ENCODE measurements around the gene ALG3. TPM values are rescaled to one million over a fixed set of nuclear protein-coding genes. Genes with fewer than 3 reads are reported as not detected.

ALG3 gene
- total RNA-seq, 1 donor from 2014 or later: 19.6 TPM

GRCh38 chr3:184234671-184235380, 13.9 kb downstream of the ALG3 start:
- no peak for DNase-seq

- peak; percentile 11 for DNase-seq
Observed at GRCh38 chr3:184234224-184234623, 14.5 kb downstream of the ALG3 start.

GRCh38 chr3:184233127-184233843, 15.5 kb downstream of the ALG3 start:
- DNase-seq: no peak

- DNase-seq: no peak
Observed at GRCh38 chr3:184231671-184232070, 17.1 kb downstream of the ALG3 start.

GRCh38 chr3:184230603-184231528, 17.9 kb downstream of the ALG3 start:
- DNase-seq: no peak

GRCh38 chr3:184230081-184230602, 18.6 kb downstream of the ALG3 start:
- DNase-seq: no peak

- DNase-seq: peak; percentile 76
Observed at GRCh38 chr3:184229394-184230080, 19.2 kb downstream of the ALG3 start, which contains the start of gene VWA5B2. VWA5B2 (plus strand) TSS chr3:184229585; CDS start chr3:184230529, 944 bp downstream.

- DNase-seq: no peak
Observed at GRCh38 chr3:184228376-184229137, 20.2 kb downstream of the ALG3 start.

GRCh38 chr3:184227481-184227935, 21.3 kb downstream of the ALG3 start:
- no peak for DNase-seq

GRCh38 chr3:184223946-184224345, 24.8 kb downstream of the ALG3 start:
- DNase-seq: no peak

GRCh38 chr3:184222521-184222920, 26.2 kb downstream of the ALG3 start:
- DNase-seq: no peak

GRCh38 chr3:184218814-184219213, 29.9 kb downstream of the ALG3 start:
- no peak for DNase-seq

- DNase-seq: no peak
Observed at GRCh38 chr3:184211718-184212117, 37.0 kb downstream of the ALG3 start.

GRCh38 chr3:184211297-184211696, 37.5 kb downstream of the ALG3 start:
- no peak for DNase-seq

- no peak for DNase-seq
Observed at GRCh38 chr3:184209146-184209923, 39.4 kb downstream of the ALG3 start.

- DNase-seq: no peak
Observed at GRCh38 chr3:184203526-184203925, 45.2 kb downstream of the ALG3 start.

- DNase-seq: no peak
Observed at GRCh38 chr3:184200825-184201224, 47.9 kb downstream of the ALG3 start.

- no peak for DNase-seq
Observed at GRCh38 chr3:184198509-184198908, 50.3 kb downstream of the ALG3 start.

GRCh38 chr3:184196536-184196935, 52.2 kb downstream of the ALG3 start:
- DNase-seq: no peak

GRCh38 chr3:184193991-184194539, 54.7 kb downstream of the ALG3 start:
- no peak for DNase-seq
